HL-60 (cell line): ENCODE results near the gene FOCAD.

ENCODE experiments used
- CTCF ChIP-seq: IDR thresholded peaks from one replicate; pipeline ENCODE4 v1.5.1; 2011; ENCODE audit warnings: low read length, control low read depth, inconsistent platforms; ENCODE audit not compliant: insufficient read depth
- POLR2AphosphoS5 ChIP-seq: IDR thresholded peaks from 2 replicates; pipeline ENCODE4 v1.6.1; 2012; ENCODE audit warnings: low read depth

- TF ChIP-seq CTCF (no peak), POLR2AphosphoS5 (no peak)
Measured at GRCh38 chr9:21015129-21015815, 331.2 kb downstream of the FOCAD start.
